Osteocyte (in vitro differentiated cells): Measurements from ENCODE around the gene TIFAB. TPM values are rescaled to one million over a fixed set of nuclear protein-coding genes. Genes with fewer than 3 reads are reported as not detected.

Experiments used
- DNase-seq: peaks from one replicate; pipeline ENCODE4 v3.0.0; 2021; ENCODE audit warnings: mixed read lengths; ENCODE audit not compliant: unreplicated experiment; ENCODE audit errors: extremely low spot score
- H3K27ac Mint-ChIP-seq: one replicate; pipeline ENCODE4 v1.8.0; 2021; ENCODE audit warnings: mild to moderate bottlenecking, mixed read lengths; ENCODE audit not compliant: unreplicated experiment
- H3K27me3 Mint-ChIP-seq: one replicate; pipeline ENCODE4 v1.8.0; 2021; ENCODE audit warnings: mixed read lengths; ENCODE audit not compliant: unreplicated experiment
- H3K36me3 Mint-ChIP-seq: one replicate; pipeline ENCODE4 v1.8.0; 2021; ENCODE audit warnings: mixed read lengths; ENCODE audit not compliant: unreplicated experiment
- H3K4me1 Mint-ChIP-seq: one replicate; pipeline ENCODE4 v1.8.0; 2021; ENCODE audit warnings: mixed read lengths; ENCODE audit not compliant: unreplicated experiment
- H3K4me3 Mint-ChIP-seq: one replicate; pipeline ENCODE4 v1.8.0; 2021; ENCODE audit warnings: mild to moderate bottlenecking, moderate library complexity, mixed read lengths; ENCODE audit not compliant: unreplicated experiment
- H3K9me3 Mint-ChIP-seq: one replicate; pipeline ENCODE4 v1.8.0; 2021; ENCODE audit warnings: mixed read lengths; ENCODE audit not compliant: unreplicated experiment
- total RNA-seq: library from RNA; stranded (reverse); gene quantifications from 2 replicates; pipeline ENCODE4 v1.2.1, GENCODE V29; 2021
- TF ChIP-seq, protein P1 (sequence below): fragments of 200-600 bp; sonication (generic); IDR thresholded peaks from 2 replicates; pipeline ENCODE4 v1.5.0; 2021; ENCODE audit warnings: antibody characterized with exemption, mild to moderate bottlenecking, moderate library complexity

TIFAB gene
- total RNA-seq, 1 donor from 2014 or later, result not detected

DNA sequence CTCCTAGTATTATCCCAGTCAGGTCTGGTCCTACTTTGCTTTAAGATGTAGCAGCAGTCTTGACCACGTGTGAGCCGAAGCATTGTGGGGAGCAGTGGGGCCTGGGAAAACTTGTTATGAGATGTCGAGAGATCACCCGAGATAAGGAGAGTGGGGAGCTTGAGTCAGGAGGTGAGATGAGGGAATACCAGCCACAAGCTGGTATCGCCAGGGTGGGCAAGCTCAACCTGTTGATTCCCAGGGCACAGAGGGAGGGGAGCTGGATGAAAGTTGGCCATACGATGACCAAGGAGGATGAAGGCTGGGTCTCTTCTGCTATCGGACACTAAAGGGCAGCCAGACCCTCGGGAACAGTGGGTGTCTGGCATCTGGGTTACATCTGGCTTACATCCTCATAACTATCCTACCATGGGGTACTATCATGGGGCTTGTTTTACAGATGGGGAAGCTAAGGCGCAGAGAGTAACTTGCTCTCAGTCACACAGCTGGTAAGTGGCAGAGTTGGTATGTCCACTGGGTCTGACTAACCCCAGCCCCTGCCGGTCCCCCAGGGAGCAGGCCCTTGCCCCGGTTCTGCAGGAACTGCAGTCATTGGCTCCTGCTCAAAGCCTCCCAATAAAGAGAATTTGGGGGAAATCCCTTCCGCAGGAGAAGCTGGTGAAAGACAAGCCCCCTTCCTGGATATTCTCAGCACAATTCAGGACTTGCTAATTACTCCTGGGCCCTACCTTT, 13.4 kb upstream of the TIFAB start:
- TF ChIP-seq, protein P1, sequence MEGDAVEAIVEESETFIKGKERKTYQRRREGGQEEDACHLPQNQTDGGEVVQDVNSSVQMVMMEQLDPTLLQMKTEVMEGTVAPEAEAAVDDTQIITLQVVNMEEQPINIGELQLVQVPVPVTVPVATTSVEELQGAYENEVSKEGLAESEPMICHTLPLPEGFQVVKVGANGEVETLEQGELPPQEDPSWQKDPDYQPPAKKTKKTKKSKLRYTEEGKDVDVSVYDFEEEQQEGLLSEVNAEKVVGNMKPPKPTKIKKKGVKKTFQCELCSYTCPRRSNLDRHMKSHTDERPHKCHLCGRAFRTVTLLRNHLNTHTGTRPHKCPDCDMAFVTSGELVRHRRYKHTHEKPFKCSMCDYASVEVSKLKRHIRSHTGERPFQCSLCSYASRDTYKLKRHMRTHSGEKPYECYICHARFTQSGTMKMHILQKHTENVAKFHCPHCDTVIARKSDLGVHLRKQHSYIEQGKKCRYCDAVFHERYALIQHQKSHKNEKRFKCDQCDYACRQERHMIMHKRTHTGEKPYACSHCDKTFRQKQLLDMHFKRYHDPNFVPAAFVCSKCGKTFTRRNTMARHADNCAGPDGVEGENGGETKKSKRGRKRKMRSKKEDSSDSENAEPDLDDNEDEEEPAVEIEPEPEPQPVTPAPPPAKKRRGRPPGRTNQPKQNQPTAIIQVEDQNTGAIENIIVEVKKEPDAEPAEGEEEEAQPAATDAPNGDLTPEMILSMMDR, result no peak
- peaks cover 6% of the 10 kb centered on the region for H3K4me1 Mint-ChIP-seq
- H3K27me3 Mint-ChIP-seq, result peaks cover 73% of the 10 kb centered on the region
- DNase-seq, result no peak
- H3K9me3 Mint-ChIP-seq, result no peaks in the 10 kb centered on the region
- no peak overlapping the region for H3K4me3 Mint-ChIP-seq
- H3K27ac Mint-ChIP-seq, result no peak overlapping the region
- H3K36me3 Mint-ChIP-seq, result no peaks in the 10 kb centered on the region

DNA sequence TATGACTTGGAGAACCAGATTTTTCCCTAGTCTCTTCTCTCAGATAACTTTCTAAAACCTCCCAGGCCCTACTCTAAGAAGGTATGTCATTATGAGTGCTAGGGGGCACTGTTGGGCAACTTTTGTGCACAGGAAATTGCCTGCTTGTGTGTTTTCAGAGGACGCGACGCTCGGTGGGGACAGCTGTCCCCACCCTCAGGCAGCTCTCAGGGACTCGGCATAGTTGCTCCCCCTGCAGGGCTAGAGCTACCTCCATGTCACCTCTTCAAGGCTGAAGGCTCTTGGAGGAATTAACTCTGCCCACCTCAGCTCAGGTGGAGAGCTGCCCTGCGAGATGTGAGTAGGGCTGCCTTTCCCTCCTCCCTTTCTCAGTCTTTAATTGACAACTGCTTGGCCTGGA, 10.2 kb upstream of the TIFAB start:
- H3K4me1 Mint-ChIP-seq, result peaks cover 16% of the 10 kb centered on the region
- H3K9me3 Mint-ChIP-seq, result no peaks in the 10 kb centered on the region
- no peak for DNase-seq
- TF ChIP-seq, protein P1, result peak; percentile 54
- no peak overlapping the region for H3K4me3 Mint-ChIP-seq
- peaks cover 58% of the 10 kb centered on the region for H3K27me3 Mint-ChIP-seq
- no peak overlapping the region for H3K27ac Mint-ChIP-seq
- no peaks in the 10 kb centered on the region for H3K36me3 Mint-ChIP-seq

DNA sequence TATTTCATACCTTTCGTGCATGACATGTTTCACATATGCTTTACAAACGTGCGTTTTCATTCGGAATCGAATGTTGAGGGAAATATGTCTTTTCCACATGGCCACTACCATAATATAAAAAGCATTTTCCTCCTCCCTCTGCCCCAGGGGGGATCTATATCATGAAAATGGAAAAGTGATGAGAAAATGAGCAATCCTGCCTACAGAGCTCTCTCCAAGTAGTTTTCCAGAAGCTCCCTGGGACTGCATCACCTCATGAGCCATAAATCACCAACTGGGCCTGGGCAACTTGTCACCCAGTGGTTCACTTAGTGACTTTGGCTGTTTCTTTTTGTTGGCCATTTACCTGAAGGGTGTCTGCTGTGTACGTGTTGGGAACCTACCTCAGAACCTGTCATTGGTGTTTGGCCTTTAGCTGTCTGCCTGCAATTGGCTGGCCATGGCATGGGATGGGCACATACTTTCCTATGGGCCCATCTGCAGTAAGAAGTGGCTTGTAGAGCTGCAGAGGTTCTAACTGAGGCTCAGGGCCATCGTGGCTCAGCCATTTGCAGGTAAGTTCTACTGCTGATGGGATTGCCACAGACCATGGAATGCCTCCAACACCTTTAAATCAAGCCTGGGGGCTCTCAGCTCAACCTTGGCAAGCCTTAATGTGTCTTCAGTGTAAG, 9.5 kb upstream of the TIFAB start:
- Mint-ChIP-seq H3K27me3 (peaks cover 62% of the 10 kb centered on the region), H3K9me3 (no peaks in the 10 kb centered on the region), H3K4me3 (no peak overlapping the region), H3K4me1 (peaks cover 16% of the 10 kb centered on the region), H3K27ac (no peak overlapping the region), H3K36me3 (no peaks in the 10 kb centered on the region)
- DNase-seq, result no peak
- TF ChIP-seq, protein P1, result no peak

DNA sequence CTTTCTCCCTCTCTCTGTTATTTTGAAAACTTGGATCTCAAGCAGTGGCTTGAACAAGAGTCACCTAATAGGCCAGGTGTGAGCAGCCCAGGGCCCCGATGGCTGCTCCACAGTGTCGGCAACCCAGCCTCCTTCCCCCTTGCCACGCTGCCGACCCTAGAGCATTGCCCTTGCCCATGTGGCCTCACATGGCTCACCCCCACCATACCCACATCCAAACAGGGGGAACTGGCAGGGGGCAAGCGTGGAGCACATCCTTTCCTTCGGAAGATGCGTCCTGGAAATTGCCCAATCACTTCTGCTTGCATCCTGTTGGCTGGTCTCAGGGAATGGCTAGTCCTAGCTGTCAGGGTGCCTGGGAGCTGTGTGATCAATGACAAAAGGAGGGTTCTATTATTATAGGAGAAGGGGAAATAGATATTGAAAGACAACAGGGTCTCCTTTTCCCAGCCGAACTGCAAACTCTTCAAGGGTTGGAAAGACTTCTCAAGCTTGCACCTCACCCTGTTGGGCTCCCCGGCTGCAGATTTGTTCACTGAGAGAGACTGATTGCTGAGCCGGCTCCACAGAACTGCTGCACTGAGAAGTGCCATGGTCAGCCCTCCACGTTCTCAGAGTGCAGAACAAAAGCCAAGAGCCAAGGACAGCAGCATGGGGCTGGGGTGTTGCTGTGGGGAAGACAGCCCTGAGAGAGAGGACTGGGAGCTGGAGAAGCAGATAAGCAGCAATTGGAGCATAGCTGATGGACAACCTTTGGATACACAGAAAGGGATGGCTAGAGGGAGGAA, 8.3 kb upstream of the TIFAB start:
- H3K27me3 Mint-ChIP-seq, result peaks cover 55% of the 10 kb centered on the region
- no peaks in the 10 kb centered on the region for H3K36me3 Mint-ChIP-seq

More for the DNA sequence above, 8.3 kb upstream of the TIFAB start:
- no peak overlapping the region for H3K27ac Mint-ChIP-seq
- TF ChIP-seq, protein P1, result no peak
- no peak overlapping the region for H3K4me3 Mint-ChIP-seq
- H3K4me1 Mint-ChIP-seq, result peaks cover 10% of the 10 kb centered on the region
- no peak for DNase-seq
- no peaks in the 10 kb centered on the region for H3K9me3 Mint-ChIP-seq
